22Rv1 (cell line): ENCODE measurements around the gene AP1B1.

Experiments used
- H3K27ac ChIP-seq: fragments of 450-650 bp; 2 replicates; pipeline ENCODE4 v1.5.1; 2017
- ZFX ChIP-seq: fragments of 450-650 bp; IDR thresholded peaks from 2 replicates; pipeline ENCODE4 v1.6.1; 2017; ENCODE audit warnings: antibody characterized with exemption, borderline replicate concordance
- TF ChIP-seq, protein P1 (sequence below): fragments of 450-650 bp; IDR thresholded peaks from 2 replicates; pipeline ENCODE4 v1.5.1; 2017; ENCODE audit warnings: mild to moderate bottlenecking

AP1B1 gene

DNA sequence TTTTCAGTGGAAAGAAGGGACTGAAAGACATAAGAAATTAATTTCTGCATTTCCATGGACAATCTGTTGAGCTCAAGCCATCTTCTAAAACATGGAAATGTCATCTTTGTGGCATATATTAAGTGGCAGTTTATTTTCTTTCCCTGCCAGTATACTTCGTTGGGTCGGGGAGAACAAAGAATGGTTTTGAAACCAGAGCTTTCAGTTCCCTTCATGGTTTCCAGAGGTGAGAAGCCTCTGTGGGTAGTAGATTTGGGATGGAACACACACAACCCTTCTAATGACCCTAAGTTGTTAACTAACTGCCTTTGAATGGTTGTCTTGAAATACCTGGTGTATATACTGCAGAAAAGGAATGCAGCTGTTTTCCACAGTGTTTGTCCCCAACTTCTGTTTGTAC, 99.5 kb downstream of the AP1B1 start:
- H3K27ac ChIP-seq: no peak overlapping the region
- TF ChIP-seq ZFX: no peak
- TF ChIP-seq, protein P1, sequence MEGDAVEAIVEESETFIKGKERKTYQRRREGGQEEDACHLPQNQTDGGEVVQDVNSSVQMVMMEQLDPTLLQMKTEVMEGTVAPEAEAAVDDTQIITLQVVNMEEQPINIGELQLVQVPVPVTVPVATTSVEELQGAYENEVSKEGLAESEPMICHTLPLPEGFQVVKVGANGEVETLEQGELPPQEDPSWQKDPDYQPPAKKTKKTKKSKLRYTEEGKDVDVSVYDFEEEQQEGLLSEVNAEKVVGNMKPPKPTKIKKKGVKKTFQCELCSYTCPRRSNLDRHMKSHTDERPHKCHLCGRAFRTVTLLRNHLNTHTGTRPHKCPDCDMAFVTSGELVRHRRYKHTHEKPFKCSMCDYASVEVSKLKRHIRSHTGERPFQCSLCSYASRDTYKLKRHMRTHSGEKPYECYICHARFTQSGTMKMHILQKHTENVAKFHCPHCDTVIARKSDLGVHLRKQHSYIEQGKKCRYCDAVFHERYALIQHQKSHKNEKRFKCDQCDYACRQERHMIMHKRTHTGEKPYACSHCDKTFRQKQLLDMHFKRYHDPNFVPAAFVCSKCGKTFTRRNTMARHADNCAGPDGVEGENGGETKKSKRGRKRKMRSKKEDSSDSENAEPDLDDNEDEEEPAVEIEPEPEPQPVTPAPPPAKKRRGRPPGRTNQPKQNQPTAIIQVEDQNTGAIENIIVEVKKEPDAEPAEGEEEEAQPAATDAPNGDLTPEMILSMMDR: no peak

DNA sequence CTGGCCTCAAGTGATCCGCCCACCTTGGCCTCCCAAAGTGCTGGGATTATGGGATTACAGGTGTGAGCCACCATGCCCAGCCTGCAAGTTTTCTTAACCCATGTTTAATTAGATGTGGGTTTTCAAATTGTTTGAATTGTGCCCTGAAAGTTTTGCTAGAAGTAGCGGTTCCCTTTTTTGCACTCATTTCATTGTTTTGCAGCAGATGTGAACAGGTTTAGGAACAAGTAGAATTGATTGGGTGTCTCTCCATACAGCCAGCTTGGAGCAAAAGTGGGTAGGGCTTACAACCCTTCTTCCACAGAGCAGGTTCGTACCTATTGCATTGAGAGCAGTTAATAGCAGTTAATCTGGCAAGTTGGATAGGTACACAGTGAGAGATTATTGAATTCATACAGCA, 104.2 kb downstream of the AP1B1 start:
- TF ChIP-seq, protein P1: no peak
- no peak for TF ChIP-seq ZFX
- no peak overlapping the region for H3K27ac ChIP-seq

DNA sequence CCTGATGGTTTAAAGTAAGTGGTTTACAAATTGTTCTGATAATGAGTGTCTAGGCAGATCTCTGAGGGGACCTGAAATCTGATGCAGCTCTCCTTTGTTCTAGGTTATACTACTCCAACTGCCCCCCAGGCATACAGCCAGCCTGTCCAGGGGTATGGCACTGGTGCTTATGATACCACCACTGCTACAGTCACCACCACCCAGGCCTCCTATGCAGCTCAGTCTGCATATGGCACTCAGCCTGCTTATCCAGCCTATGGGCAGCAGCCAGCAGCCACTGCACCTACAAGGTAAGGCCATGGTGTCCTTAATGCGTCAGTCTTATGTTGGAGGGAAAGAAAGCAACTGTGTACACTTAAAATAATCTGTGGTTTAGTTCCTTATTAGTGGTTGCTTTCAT, 110.4 kb downstream of the AP1B1 start:
- TF ChIP-seq ZFX: no peak
- TF ChIP-seq, protein P1: no peak
- no peak overlapping the region for H3K27ac ChIP-seq
